Endothelial cell of umbilical vein (primary cell): ENCODE results near the gene LAMB3. TPM values are rescaled to one million over a fixed set of nuclear protein-coding genes. Genes with fewer than 3 reads are reported as not detected.

Experiments
- BruUV-seq: library from RNA; stranded (reverse); fragments of 400-500 nt; replicated peaks from 2 replicates; lab custom pipeline; 2021; lab: Mats Ljungman, UMichigan
- CTCF ChIA-PET: fragments of 300-600, 350-600 bp; sonication (Branson Sonifier 250); formaldehyde crosslinking; loops from one replicate; lab custom pipeline; 2021; ENCODE audit warnings: antibody characterized with exemption, inconsistent platforms; lab: Charles Lee
- POLR2A ChIA-PET: fragments of 300-600, 350-600 bp; sonication (Branson Sonifier 250); formaldehyde crosslinking; loops from one replicate; lab custom pipeline; 2021; ENCODE audit warnings: antibody characterized with exemption, inconsistent platforms; lab: Charles Lee
- DNase-seq: peaks from one replicate; pipeline ENCODE4 v3.0.0-alpha.2; 2011; ENCODE audit warnings: low read depth, low spot score
- FAIRE-seq: peaks from 2 replicates; lab custom pipeline; 2011; peaks lifted over from hg19 to GRCh38; lab: Jason Lieb, UNC
- H2AFZ ChIP-seq: 2 replicates; pipeline ENCODE4 v1.6.0; 2012; ENCODE audit warnings: low read depth, low read length, control low read depth, inconsistent platforms
- H3K27ac ChIP-seq: 2 replicates; pipeline ENCODE4 v1.5.1; 2011; ENCODE audit warnings: low read depth, mild to moderate bottlenecking, control low read depth, low read length, moderate library complexity; ENCODE audit not compliant: insufficient read depth
- H3K27me3 ChIP-seq, 2 experiments: 2 replicates each; pipeline versions ENCODE4 v1.6.0 to v1.6.1; 2011; ENCODE audit warnings: low read length in 2 of 2, mixed read lengths in 1 of 2; ENCODE audit not compliant: control insufficient read depth in 2 of 2, insufficient read depth in 2 of 2
- H3K36me3 ChIP-seq, 2 experiments: 2 replicates in 1 of 2; 3 replicates in 1 of 2; pipeline ENCODE4 v1.5.1; 2011; ENCODE audit warnings: low read length in 2 of 2, mild to moderate bottlenecking in 1 of 2, moderate library complexity in 1 of 2; ENCODE audit not compliant: control insufficient read depth in 2 of 2, insufficient read depth in 2 of 2; ENCODE audit errors: extremely low read depth in 1 of 2
- H3K4me1 ChIP-seq: 3 replicates; pipeline ENCODE4 v1.5.1; 2011; ENCODE audit warnings: mild to moderate bottlenecking, low read length; ENCODE audit not compliant: control insufficient read depth, insufficient read depth; ENCODE audit errors: extremely low read depth
- H3K4me2 ChIP-seq: 2 replicates; pipeline ENCODE4 v1.6.1; 2011; ENCODE audit warnings: low read length, control low read depth, mixed read lengths; ENCODE audit not compliant: insufficient read depth
- H3K4me3 ChIP-seq, 3 experiments: fragments of 200-600 bp in 1 of 3; sonication (generic), shearing (Covaris generic) in 1 of 3; replicated peaks in 1 of 3; 2 replicates each; pipeline ENCODE4 v1.5.1; 2011 to 2016; ENCODE audit warnings: control low read depth in 3 of 3, low read length in 3 of 3, mild to moderate bottlenecking in 2 of 3, inconsistent platforms in 1 of 3, low read depth in 1 of 3, moderate library complexity in 1 of 3; ENCODE audit not compliant: insufficient read depth in 1 of 3
- H3K79me2 ChIP-seq: 2 replicates; pipeline ENCODE4 v1.6.0; 2012; ENCODE audit warnings: low read length, inconsistent platforms; ENCODE audit not compliant: control insufficient read depth, insufficient read depth
- H3K9ac ChIP-seq: replicated peaks from 2 replicates; pipeline ENCODE3; 2011; ENCODE audit warnings: low read length, control low read depth; ENCODE audit not compliant: insufficient read depth; ENCODE audit errors: extremely low read depth
- H3K9me1 ChIP-seq: replicated peaks from 3 replicates; pipeline ENCODE4 v1.6.0; 2011; ENCODE audit warnings: mild to moderate bottlenecking, low read length; ENCODE audit not compliant: control insufficient read depth, insufficient read depth; ENCODE audit errors: extremely low read depth
- H3K9me3 ChIP-seq: replicated peaks from 2 replicates; pipeline ENCODE4 v1.5.1; 2012; ENCODE audit warnings: low read length, inconsistent platforms; ENCODE audit not compliant: control insufficient read depth, insufficient read depth
- H4K20me1 ChIP-seq: replicated peaks from 2 replicates; pipeline ENCODE3; 2011; ENCODE audit warnings: mild to moderate bottlenecking, low read length; ENCODE audit not compliant: control insufficient read depth, insufficient read depth; ENCODE audit errors: extremely low read depth
- EZH2 ChIP-seq: IDR thresholded peaks from 2 replicates; pipeline ENCODE4 v1.6.1; 2012; ENCODE audit warnings: borderline replicate concordance, low read depth, mild to moderate bottlenecking, moderate library complexity, low read length, inconsistent platforms; ENCODE audit not compliant: severe bottlenecking
- FOS ChIP-seq: IDR thresholded peaks from 2 replicates; pipeline ENCODE4 v1.6.1; 2011; ENCODE audit warnings: mild to moderate bottlenecking, low read length, moderate library complexity, borderline replicate concordance; ENCODE audit not compliant: insufficient read depth
- GATA2 ChIP-seq: IDR thresholded peaks from 2 replicates; pipeline ENCODE4 v1.7.0; 2011; ENCODE audit warnings: low read depth, mild to moderate bottlenecking, moderate library complexity, mixed read lengths, low read length; ENCODE audit not compliant: insufficient read length, insufficient read depth
- MYC ChIP-seq: IDR thresholded peaks from one replicate; pipeline ENCODE4 v1.6.1; 2011; ENCODE audit warnings: mild to moderate bottlenecking, low read depth, low read length
- dilution Hi-C: fragments of 300-500 bp; cut with MboI; formaldehyde crosslinking; loops from one replicate; pipeline ENCODE4 v1.15.0; 2019; ENCODE audit warnings: low sequenced_read_pairs; ENCODE audit not compliant: extremely low pct_ligation_motif_present
- intact Hi-C: fragments of 100-400 bp; cut with micrococcal nuclease; formaldehyde crosslinking; loops from one replicate; pipeline ENCODE4 v1.10.0; 2022
- polyA plus RNA-seq, 4 experiments: library from polyadenylated mRNA; depleted of rRNA in 3 of 4; stranded (reverse) in 3 of 4; unstranded in 1 of 4; fragments of >200 nt; gene quantifications; 2 replicates each; pipeline versions ENCODE4 v1.2.1 to v1.2.3, GENCODE V29; 2011 to 2012; ENCODE audit warnings: missing spikeins in 1 of 4
- total RNA-seq: library from RNA; stranded (reverse); gene quantifications from 2 replicates; pipeline ENCODE4 v1.2.3, GENCODE V29; 2021
- TF ChIP-seq, protein P1 (sequence below), 2 donors: IDR thresholded peaks; 1 replicate in 1 of 2; 2 replicates in 1 of 2; pipeline ENCODE4 v1.5.1; 2011; ENCODE audit warnings: low read length in 2 of 2, mild to moderate bottlenecking in 2 of 2, moderate library complexity in 2 of 2, control low read depth in 1 of 2, inconsistent platforms in 1 of 2, low read depth in 1 of 2; ENCODE audit not compliant: insufficient read depth in 1 of 2; ENCODE audit errors: extremely low read depth in 1 of 2
- TF ChIP-seq, protein P2 (sequence below): IDR thresholded peaks from 2 replicates; pipeline ENCODE4 v1.6.1; 2011; ENCODE audit not compliant: insufficient read depth, insufficient read length

LAMB3 gene
- total and polyA plus RNA-seq, 2 donors (not counting 3 experiments of a cell fraction or from before 2014, with no cell fraction given): 2.6 to 3.1 TPM

GRCh38 chr1:209589440-209589839 lies 62.8 kb downstream of the LAMB3 start:
- H3K79me2 ChIP-seq: no peaks in the 10 kb centered on the region
- no peaks in the 10 kb centered on the region for H4K20me1 ChIP-seq
- POLR2A ChIA-PET: no interaction called here
- H3K36me3 ChIP-seq: no peaks in the 10 kb centered on the region
- no peak overlapping the region for H2AFZ ChIP-seq
- dilution Hi-C loops: loop anchor here (25.0 kb wide), 1 partner anchor 98 kb away; the partner anchor contains the start of gene G0S2
- CTCF ChIA-PET: interaction anchor here (1.1 to 4.8 kb wide), 13 partner anchors 8 to 103 kb away, joined by 3 to 29 read pairs (median 11); no protein-coding TSS in a partner anchor
- H3K4me3 ChIP-seq: no peak overlapping the region
- peaks cover 26 to 29% of the 10 kb centered on the region in 2 experiments for H3K27me3 ChIP-seq
- BruUV-seq: no TSS peak
- no peaks in the 10 kb centered on the region for H3K9me1 ChIP-seq
- no peak for DNase-seq
- no peak overlapping the region for H3K4me2 ChIP-seq
- H3K9ac ChIP-seq: no peak overlapping the region
- intact Hi-C loops: no loop called here
- H3K4me1 ChIP-seq: peaks cover 9% of the 10 kb centered on the region
- no peak for FAIRE-seq
- no peak overlapping the region for H3K27ac ChIP-seq
- no peaks in the 10 kb centered on the region for H3K9me3 ChIP-seq
- TF ChIP-seq, protein P1, sequence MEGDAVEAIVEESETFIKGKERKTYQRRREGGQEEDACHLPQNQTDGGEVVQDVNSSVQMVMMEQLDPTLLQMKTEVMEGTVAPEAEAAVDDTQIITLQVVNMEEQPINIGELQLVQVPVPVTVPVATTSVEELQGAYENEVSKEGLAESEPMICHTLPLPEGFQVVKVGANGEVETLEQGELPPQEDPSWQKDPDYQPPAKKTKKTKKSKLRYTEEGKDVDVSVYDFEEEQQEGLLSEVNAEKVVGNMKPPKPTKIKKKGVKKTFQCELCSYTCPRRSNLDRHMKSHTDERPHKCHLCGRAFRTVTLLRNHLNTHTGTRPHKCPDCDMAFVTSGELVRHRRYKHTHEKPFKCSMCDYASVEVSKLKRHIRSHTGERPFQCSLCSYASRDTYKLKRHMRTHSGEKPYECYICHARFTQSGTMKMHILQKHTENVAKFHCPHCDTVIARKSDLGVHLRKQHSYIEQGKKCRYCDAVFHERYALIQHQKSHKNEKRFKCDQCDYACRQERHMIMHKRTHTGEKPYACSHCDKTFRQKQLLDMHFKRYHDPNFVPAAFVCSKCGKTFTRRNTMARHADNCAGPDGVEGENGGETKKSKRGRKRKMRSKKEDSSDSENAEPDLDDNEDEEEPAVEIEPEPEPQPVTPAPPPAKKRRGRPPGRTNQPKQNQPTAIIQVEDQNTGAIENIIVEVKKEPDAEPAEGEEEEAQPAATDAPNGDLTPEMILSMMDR (IDR thresholded peaks at IDR 0.05; ENCODE audit: extremely low read depth in 1 of 2, insufficient read depth in 1 of 2, low read depth in 1 of 2, low read length in 2 of 2): no peak
- TF ChIP-seq GATA2: no peak

DNA sequence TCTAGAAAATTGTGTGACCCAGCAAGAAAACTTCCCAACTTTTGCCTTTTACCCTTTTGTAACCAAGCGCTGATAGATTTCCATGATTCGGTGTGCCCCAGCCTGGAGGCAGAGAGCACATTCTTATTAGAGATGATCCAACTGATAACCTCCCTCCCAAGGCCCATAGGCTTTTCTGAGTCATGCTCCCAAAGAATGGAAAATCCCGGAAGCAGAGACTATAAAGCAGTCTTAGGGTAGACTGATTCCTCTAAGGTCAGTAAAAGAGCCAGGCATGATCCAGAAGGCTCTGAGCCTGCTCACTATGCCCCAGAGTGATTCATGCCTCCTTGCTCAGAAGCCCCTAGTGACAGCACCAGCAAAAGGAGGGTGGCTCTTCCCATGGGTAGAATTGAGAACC lies 64.4 kb downstream of the LAMB3 start:
- H3K9ac ChIP-seq: no peak overlapping the region
- dilution Hi-C loops: loop anchor here (25.0 kb wide), 1 partner anchor 100 kb away; the partner anchor contains the start of gene G0S2

More for the DNA sequence above, 64.4 kb downstream of the LAMB3 start:
- H3K9me1 ChIP-seq: no peaks in the 10 kb centered on the region
- POLR2A ChIA-PET: no interaction called here
- no peak overlapping the region for H3K4me2 ChIP-seq
- no peak overlapping the region for H3K4me3 ChIP-seq
- peaks cover 9% of the 10 kb centered on the region for H3K4me1 ChIP-seq
- H3K9me3 ChIP-seq: no peaks in the 10 kb centered on the region
- H3K79me2 ChIP-seq: no peaks in the 10 kb centered on the region
- FAIRE-seq: peak; percentile 67
- peak; percentile 46 for DNase-seq
- H3K27ac ChIP-seq: no peak overlapping the region
- no peaks in the 10 kb centered on the region for H3K36me3 ChIP-seq
- intact Hi-C loops: no loop called here
- BruUV-seq: no TSS peak
- CTCF ChIA-PET: interaction anchor here (0.9 to 6.9 kb wide), 4 partner anchors 11 to 162 kb away, joined by 3 to 65 read pairs (median 14); no protein-coding TSS in a partner anchor
- TF ChIP-seq EZH2 (no peak), MYC (no peak), FOS (peak; percentile 65), GATA2 (peak; percentile 83)
- TF ChIP-seq, protein P2, sequence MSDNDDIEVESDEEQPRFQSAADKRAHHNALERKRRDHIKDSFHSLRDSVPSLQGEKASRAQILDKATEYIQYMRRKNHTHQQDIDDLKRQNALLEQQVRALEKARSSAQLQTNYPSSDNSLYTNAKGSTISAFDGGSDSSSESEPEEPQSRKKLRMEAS: no peak
- no peak overlapping the region for H2AFZ ChIP-seq
- no peaks in the 10 kb centered on the region for H4K20me1 ChIP-seq
- H3K27me3 ChIP-seq: peaks cover 40 to 43% of the 10 kb centered on the region in 2 experiments
